ENCODE results near the gene ACTL9.
A peak's percentile ranks its signal among the peaks of the same experiment; 100 is the strongest.

Gene ACTL9

GRCh38 chr19:8684001-8684902 is 14.3 kb downstream of the ACTL9 start:
- DNase-seq, result no peak

- DNase-seq, result no peak
Measured at GRCh38 chr19:8682931-8683330, 15.7 kb downstream of the ACTL9 start.

GRCh38 chr19:8682472-8682871 is 16.1 kb downstream of the ACTL9 start:
- DNase-seq, result no peak

GRCh38 chr19:8681345-8682029 is 17.1 kb downstream of the ACTL9 start:
- DNase-seq, result no peak

- no peak for DNase-seq
Measured at GRCh38 chr19:8680676-8681344, 17.8 kb downstream of the ACTL9 start.

- DNase-seq, result no peak
Measured at GRCh38 chr19:8678244-8678807, 20.3 kb downstream of the ACTL9 start.

GRCh38 chr19:8675066-8675465 is 23.5 kb downstream of the ACTL9 start:
- DNase-seq, result no peak

- DNase-seq, result no peak
Measured at GRCh38 chr19:8673276-8673891, 25.2 kb downstream of the ACTL9 start.

GRCh38 chr19:8666814-8667405 is 31.7 kb downstream of the ACTL9 start:
- no peak for DNase-seq

- no peak for DNase-seq
Measured at GRCh38 chr19:8665468-8666213, 33.0 kb downstream of the ACTL9 start.

- DNase-seq, result no peak
Measured at GRCh38 chr19:8664671-8665057, 33.9 kb downstream of the ACTL9 start.

- DNase-seq, result no peak
Measured at GRCh38 chr19:8663920-8664670, 34.5 kb downstream of the ACTL9 start.

GRCh38 chr19:8662263-8662662 is 36.3 kb downstream of the ACTL9 start:
- DNase-seq, result no peak

- DNase-seq, result no peak
Measured at GRCh38 chr19:8659905-8660304, 38.7 kb downstream of the ACTL9 start.

- no peak for DNase-seq
Measured at GRCh38 chr19:8657869-8658268, 40.7 kb downstream of the ACTL9 start.

GRCh38 chr19:8655340-8655709 is 43.3 kb downstream of the ACTL9 start:
- DNase-seq, result peak; percentile 1

- peak; percentile 19 for DNase-seq
Measured at GRCh38 chr19:8654591-8655339, 43.8 kb downstream of the ACTL9 start.

GRCh38 chr19:8648240-8648639 is 50.4 kb downstream of the ACTL9 start:
- no peak for DNase-seq
